Measurements from ENCODE around the gene PRKCA. TPM values are rescaled to one million over a fixed set of nuclear protein-coding genes. Genes with fewer than 3 reads are reported as not detected.

The PRKCA gene
- total RNA-seq, 1 experiment from 2014 or later = 29.5 TPM

GRCh38 chr17:66307257-66307656 is 4.8 kb downstream of the PRKCA start:
- no peak overlapping the region for H3K4me3 Mint-ChIP-seq
- peaks cover 10% of the 10 kb centered on the region for H3K27me3 Mint-ChIP-seq (ENCODE audit: low read depth)
- no peak for DNase-seq (ENCODE audit: low spot score)
- H3K36me3 Mint-ChIP-seq = peaks cover 12% of the 10 kb centered on the region
- ChIA-PET CTCF (interaction anchor here (1.4 kb wide), 1 partner anchor 18 kb away, joined by 5 read pairs; no protein-coding TSS in a partner anchor), POLR2A (no interaction called here)
- H3K9me3 Mint-ChIP-seq = 0 out of 2 replicates have a peak, but pooled peaks cover 3% of the 10 kb centered on the region
- no peak for ATAC-seq
- H3K4me1 Mint-ChIP-seq = peaks cover 57% of the 10 kb centered on the region
- H3K27ac Mint-ChIP-seq = no peak overlapping the region
- TF ChIP-seq AR (CRISPR knock-in tag; IDR thresholded peaks at IDR 0.05) (no peak), MAX (CRISPR knock-in tag; IDR thresholded peaks at IDR 0.05) (no peak), FOXP1 (CRISPR knock-in tag; IDR thresholded peaks at IDR 0.05; ENCODE audit: borderline replicate concordance) (no peak), CDX4 (CRISPR knock-in tag; IDR thresholded peaks at IDR 0.05; ENCODE audit: borderline replicate concordance) (no peak), SMAD4 (CRISPR knock-in tag; IDR thresholded peaks at IDR 0.05) (no peak), FOXJ3 (CRISPR knock-in tag; IDR thresholded peaks at IDR 0.05; ENCODE audit: borderline replicate concordance) (no peak), NFE2L1 (CRISPR knock-in tag; IDR thresholded peaks at IDR 0.05) (no peak), JAZF1 (CRISPR knock-in tag; IDR thresholded peaks at IDR 0.05) (no peak), FOXP4 (CRISPR knock-in tag; IDR thresholded peaks at IDR 0.05) (no peak), NFYB (CRISPR knock-in tag; conservative IDR thresholded peaks at IDR 0.05; ENCODE audit: low read depth) (no peak), NR2C2 (CRISPR knock-in tag; IDR thresholded peaks at IDR 0.05) (no peak), ZNF532 (CRISPR knock-in tag; IDR thresholded peaks at IDR 0.05; ENCODE audit: borderline replicate concordance) (no peak), ETV6 (CRISPR knock-in tag; IDR thresholded peaks at IDR 0.05) (no peak), MYBL2 (CRISPR knock-in tag; IDR thresholded peaks at IDR 0.05) (no peak), ERG (CRISPR knock-in tag; IDR thresholded peaks at IDR 0.05) (no peak), TEAD4 (CRISPR knock-in tag; IDR thresholded peaks at IDR 0.05) (no peak), ZNF512 (CRISPR knock-in tag; IDR thresholded peaks at IDR 0.05; ENCODE audit: borderline replicate concordance) (no peak)

Data from WTC11 (cell line).